Ovary (tissue), 3 donors: ENCODE measurements around the gene SLC35C1.

ENCODE experiments used
- EP300 ChIP-seq: sonication (generic); formaldehyde crosslinking; IDR thresholded peaks from one replicate; pipeline ENCODE4 v1.6.1; 2017; ENCODE audit warnings: antibody characterized with exemption
- POLR2A ChIP-seq: fragments of 450-650 bp; IDR thresholded peaks from one replicate; pipeline ENCODE4 v1.6.1; 2017; ENCODE audit warnings: antibody characterized with exemption, mild to moderate bottlenecking, moderate library complexity
- TF ChIP-seq, protein P1 (sequence below), 3 donors: fragments of 450-650 bp in 2 of 3; fragments of 200-600 bp in 1 of 3; IDR thresholded peaks; one replicate each; pipeline versions ENCODE4 v1.5.1 to v1.8.0; 2016 to 2022; ENCODE audit warnings: antibody characterized with exemption in 3 of 3, mild to moderate bottlenecking in 1 of 3
- donor health status: DM: no; HTN: no; CAD: no.

DNA sequence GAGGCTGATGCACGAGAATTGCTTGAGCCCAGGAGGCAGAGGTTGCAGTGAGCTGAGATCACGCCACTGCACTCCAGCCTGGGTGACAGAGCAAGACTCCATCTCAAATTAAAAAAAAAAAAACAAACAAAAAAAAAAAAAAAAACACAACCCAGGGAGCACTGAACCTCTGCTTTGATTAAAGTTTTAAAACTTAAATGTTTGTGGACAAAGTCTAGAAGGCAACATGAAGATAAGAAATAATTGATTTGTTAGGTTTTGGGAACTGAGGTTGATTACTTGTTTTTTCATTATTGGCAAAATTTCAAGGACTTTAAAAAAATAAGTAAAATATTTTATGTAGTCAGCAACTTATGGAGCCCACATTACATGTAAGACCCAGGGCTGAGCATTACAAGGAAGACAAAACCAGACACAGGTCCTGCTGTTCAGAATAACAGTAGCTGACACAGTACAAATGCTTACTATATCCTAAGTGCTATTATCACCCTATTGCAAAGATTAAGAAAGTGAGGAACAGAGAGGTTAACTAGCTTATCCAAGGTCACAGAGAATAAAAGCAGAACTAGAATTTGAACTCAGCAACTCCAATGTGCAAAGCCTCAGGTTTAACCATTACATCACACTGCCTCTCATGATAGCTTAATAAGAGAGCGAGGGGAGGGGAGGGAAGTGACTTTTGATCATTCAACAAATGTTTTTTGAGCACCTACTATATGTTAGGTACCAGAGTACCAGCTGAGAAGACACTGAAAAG, 40.1 kb downstream of the SLC35C1 start:
- TF ChIP-seq, protein P1, sequence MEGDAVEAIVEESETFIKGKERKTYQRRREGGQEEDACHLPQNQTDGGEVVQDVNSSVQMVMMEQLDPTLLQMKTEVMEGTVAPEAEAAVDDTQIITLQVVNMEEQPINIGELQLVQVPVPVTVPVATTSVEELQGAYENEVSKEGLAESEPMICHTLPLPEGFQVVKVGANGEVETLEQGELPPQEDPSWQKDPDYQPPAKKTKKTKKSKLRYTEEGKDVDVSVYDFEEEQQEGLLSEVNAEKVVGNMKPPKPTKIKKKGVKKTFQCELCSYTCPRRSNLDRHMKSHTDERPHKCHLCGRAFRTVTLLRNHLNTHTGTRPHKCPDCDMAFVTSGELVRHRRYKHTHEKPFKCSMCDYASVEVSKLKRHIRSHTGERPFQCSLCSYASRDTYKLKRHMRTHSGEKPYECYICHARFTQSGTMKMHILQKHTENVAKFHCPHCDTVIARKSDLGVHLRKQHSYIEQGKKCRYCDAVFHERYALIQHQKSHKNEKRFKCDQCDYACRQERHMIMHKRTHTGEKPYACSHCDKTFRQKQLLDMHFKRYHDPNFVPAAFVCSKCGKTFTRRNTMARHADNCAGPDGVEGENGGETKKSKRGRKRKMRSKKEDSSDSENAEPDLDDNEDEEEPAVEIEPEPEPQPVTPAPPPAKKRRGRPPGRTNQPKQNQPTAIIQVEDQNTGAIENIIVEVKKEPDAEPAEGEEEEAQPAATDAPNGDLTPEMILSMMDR (IDR thresholded peaks at IDR 0.05), result no peak
- TF ChIP-seq POLR2A (no peak), EP300 (no peak)
